Left renal pelvis (tissue), 4 donors: ENCODE measurements around the gene C10orf62. TPM values are rescaled to one million over a fixed set of nuclear protein-coding genes. Genes with fewer than 3 reads are reported as not detected.
"Not testable (repeated sequence)": the region's sequence is repeated elsewhere in the genome, so short reads cannot be mapped to it uniquely, and the experiment has no call there.

Experiments
- DNase-seq, 4 donors: peaks; one replicate each; pipeline ENCODE4 v3.0.0-alpha.2; 2013; ENCODE audit warnings: low read depth in 4 of 4, low spot score in 3 of 4
- polyA plus RNA-seq, 4 donors: library from polyadenylated mRNA; unstranded; fragments of 120-200 nt; gene quantifications; one replicate each; pipeline ENCODE4 v1.2.1, GENCODE V29; 2013; ENCODE audit not compliant: insufficient read length in 4 of 4

Gene C10orf62
- polyA plus RNA-seq, 4 donors, result 0.45 to 0.73 TPM; not detected in 2

DNA sequence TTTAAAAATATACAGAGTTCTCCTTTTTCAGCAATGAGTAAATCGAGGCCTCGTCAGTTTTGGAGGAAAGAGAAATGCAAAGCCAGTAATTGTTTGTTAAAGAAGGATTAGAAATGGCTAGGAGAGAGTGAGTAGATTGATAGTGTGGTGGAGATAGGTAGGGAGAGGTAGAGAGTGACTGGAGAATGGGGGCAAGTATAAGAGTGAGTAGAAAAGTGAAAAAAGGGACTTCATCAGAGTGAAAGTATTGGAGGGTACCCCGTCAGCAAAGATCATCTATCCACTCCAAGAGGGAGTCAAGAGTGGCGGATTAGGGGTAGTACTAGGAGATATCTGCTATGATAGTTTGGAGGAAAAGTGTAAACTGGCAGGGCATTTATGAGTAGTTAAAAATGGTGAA, 26.2 kb upstream of the C10orf62 start:
- DNase-seq, result no peak

DNA sequence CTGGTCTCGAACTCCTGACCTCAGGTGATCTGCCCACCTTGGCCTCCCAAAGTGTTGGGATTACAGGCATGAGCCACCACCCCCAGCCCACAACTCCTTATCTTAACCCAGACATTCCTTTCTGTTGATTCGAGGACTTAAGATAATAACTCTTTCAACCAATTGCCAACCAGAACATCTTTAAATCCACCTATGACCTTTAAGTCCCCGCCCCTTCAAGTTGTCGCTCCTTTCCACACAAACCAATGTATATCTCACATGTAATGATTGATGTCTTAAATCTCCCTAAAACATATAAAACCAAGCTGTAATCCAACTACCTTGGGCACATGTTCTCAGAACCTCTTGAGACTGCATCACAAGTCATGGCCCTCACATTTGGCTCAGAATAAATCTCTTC, 24.7 kb upstream of the C10orf62 start:
- DNase-seq, result no peak

DNA sequence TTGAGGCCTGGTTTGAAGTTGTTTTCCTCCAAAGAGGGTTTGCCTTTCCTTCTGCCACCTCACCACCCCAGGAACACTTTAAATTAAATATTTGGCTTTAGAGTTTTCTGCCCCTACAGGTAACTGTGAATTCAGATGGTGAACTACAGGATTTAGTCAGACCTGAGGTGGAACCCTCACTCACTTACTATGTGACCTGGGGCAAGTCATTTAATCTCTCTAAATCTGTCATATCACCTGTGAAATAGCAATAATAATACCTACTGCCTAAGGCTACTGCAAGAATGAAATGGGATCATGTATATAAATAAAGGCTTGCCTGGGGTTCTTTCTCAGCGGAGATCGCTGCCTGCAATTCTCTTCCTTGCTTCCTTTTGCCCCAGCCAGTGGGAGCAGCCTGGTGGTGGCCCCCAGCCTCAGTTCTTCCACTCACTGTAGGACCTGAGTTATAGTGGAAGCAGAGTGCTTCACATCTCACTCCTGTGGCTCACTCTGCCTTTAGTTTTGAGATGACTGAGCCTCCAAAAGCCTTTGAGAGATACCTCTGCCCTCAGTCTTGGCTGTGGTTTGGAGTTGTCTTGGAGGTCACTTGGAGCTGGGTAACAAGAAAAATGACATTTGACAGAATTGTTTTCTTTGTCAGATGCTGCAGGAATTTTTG, 23.1 kb upstream of the C10orf62 start:
- no peak for DNase-seq

DNA sequence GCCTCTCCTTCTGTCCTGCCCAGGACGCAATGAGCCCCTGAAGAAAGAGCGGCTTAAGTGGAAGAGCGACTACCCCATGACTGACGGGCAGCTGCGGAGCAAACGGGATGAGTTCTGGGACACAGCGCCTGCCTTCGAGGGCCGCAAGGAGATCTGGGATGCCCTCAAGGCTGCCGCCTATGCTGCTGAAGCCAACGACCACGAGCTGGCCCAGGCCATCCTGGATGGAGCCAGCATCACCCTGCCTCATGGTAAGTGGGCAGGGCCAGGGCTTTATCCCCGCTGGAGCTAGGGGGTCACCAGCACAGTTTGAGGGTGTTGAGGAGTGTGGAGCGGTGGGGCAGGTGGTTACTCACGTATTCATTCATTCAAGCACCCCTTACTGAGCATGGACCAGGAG, 21.6 kb upstream of the C10orf62 start:
- DNase-seq, result no peak

DNA sequence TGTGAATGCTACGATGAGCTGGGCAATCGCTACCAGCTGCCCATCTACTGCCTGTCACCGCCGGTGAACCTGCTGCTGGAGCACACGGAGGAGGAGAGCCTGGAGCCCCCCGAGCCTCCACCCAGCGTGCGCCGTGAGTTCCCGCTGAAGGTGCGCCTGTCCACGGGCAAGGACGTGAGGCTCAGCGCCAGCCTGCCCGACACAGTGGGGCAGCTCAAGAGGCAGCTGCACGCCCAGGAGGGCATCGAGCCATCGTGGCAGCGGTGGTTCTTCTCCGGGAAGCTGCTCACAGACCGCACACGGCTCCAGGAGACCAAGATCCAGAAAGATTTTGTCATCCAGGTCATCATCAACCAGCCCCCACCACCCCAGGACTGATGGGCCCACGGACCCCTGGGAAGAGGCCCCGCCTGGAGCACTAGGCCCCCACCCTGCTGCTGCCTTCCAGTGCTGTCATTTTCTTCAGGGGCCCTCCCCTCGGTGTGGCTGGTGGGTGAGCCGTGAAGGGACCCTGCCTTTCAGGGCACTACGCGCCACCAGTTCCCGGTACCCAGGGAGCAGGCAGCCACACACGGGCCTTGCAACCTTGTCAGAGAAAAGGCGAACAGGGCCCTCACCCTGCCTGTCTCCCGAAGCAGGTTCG, 19.3 kb upstream of the C10orf62 start:
- DNase-seq, result no peak

DNA sequence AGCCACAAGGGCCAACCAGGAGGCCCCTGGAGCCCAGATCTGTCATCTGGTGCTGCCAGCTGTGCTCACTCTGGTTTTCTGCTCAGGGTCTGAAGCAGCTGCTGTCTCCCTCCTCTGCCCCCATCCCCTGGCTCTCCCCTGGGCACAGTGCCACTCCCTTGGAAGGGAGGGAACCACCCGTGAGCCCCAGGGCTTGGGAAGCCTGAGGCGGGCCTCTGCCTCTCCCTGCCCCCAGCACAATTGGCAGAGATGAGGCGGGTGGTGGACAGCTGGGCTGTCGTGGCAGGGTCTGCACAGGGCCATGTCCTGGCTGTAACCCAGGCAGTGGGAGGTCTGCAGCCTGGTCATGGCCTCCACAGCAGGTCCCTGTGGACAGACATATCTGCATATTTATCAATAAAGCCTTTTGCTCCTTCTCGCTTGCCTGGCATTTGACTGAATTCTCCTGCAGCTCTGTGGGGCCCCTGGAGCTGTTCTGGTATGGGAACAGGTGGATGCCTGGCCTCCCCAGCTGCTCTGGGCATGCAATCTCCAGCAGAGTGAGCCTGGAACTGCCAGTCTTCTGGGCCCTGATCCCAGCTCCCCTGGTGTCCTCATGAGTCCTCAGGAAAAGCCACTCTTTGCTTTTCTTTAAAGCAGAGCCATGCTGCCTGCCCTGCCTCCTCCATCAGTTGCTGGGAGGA, 18.6 kb upstream of the C10orf62 start:
- DNase-seq, result no peak

DNA sequence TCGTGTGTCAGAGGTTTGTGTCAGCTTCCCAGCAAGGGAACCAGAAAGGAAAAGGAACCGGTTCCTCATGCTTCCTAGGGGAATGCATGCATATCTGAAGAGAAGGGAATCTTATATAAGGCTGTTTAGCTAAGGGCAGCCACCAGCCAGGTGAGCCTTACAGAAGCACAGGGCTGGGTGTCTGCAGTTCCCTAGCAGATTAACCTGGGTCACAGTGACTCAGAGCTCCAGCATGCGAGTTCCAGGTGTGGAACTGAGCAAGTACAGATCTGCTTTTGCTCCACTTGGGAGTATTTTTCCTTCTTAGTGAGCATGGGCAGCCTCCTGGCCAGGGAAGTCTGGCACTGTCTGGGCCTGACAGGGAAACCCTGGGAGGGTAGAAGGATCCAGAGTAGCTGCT, 17.9 kb upstream of the C10orf62 start:
- no peak for DNase-seq

DNA sequence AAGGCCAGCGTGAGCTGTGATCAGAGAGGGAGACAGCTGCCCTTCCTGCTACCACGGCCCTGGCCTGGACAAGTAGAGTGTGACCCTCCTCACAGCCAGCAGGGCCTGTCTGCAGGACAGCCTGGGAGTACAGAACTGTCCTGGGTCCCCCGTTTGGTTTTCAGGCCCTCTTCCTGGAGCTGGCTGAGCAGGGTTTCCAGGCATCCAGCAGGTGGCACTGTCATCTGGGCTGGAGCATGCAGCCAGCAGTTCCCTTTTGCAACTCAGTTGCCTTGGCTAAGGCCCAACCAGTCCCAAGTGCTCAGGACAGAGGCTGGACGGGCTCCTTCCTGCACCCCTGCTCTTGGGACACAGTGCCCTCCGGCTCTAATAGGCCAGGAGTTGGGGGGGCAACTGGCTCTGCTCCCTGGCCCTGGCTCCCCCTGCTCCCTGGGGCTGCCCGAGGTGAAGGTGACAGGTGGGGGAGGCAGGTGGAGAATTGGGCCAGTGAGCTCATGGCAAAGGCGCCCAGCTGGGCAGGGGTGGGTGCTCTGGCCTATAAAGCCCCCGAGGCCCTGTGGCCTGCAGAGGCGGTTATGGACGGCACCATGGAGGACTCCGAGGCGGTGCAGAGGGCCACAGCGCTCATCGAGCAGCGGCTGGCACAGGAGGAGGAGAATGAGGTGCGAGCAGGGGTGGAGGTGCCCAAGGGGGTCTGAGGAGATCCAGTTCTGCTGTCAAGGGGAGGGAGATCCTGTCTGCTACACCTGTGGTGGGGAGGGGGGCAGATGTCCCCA, 17.1 kb upstream of the C10orf62 start, which contains the start of gene ANKRD2:
Gene ANKRD2 (plus strand): TSS at position 566 of the 776 bp plus-strand sequence. CDS start 10 bp downstream, at position 576.
- DNase-seq, result peak in 1 of 4 donors; percentile 68

DNA sequence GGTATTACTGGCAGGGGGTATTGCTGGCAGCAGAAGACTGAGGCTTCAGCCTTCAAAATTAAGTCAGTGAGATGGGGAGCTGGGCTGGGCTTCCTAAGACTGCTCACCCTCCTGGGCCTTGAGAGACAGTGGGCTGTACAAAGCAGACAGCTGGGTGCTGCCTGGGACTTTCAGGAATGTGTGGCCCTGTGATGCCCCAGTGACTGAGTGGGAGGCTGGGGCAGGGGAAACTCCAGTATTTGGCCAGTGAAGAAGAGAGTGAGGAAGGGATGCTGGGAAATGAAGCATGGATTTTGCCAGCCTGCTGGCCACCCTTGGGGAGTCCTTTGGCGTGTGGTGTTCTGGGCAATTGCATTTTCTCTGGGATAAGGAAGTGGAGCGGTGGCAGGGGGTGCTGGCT, 16.5 kb upstream of the C10orf62 start:
- no peak for DNase-seq

DNA sequence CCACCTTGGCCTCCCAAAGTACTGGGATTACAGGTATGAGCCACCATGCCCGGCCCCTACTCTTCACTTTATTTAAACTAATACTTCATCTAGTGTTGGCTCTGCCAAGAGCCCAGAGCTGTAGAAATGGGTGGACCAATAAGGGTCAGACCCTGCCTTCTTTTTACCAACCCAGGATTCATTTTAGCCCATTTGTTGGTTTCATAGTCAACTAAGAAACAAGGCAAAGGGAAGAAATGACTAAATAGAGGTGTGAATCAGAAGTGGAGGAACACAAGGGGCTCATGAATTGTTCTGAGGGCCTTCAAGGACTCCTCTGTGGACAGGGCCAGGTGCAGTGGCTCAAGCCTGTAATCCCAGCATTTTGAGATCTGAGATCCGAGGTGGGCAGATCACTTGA, 15.8 kb upstream of the C10orf62 start:
- DNase-seq, result no peak

DNA sequence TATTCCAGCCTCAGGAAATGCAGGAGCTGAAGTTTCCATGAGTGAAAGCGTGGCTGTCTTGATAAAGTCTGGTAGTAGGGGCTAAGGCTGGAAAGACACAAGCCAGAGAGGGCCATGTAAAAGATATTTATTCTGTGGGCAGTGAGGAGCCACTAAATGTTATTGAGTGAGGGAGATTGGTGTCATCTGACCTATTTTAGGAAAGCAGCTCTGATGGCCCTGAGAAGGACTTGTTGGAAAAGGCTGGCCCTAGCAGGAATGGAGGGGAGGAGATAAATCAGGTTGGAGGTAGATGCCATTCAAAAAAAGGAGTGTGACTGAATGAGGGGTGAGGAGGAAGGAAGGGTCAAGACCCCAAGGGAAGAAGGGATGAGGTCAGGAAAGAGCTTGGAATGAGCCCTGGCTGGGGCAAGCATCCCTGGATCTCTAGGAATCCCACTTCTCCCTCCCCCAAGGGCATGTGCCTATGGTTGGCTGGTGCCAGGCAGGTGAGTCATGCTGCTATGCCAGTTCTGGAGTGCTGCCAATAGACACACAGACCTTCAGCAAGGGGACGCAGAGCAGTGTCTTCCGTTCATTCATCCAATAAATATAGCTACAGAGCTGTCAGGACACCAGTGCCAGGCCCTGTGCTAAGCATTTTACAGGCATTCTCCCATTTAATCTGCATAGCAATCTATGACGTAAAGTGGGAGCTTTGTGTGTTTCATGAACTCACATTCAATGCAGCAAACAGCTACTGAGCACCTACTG, 15.0 kb upstream of the C10orf62 start:
- DNase-seq, result peak in 3 of 4 donors; percentile 51 to 68 (median 55)

DNA sequence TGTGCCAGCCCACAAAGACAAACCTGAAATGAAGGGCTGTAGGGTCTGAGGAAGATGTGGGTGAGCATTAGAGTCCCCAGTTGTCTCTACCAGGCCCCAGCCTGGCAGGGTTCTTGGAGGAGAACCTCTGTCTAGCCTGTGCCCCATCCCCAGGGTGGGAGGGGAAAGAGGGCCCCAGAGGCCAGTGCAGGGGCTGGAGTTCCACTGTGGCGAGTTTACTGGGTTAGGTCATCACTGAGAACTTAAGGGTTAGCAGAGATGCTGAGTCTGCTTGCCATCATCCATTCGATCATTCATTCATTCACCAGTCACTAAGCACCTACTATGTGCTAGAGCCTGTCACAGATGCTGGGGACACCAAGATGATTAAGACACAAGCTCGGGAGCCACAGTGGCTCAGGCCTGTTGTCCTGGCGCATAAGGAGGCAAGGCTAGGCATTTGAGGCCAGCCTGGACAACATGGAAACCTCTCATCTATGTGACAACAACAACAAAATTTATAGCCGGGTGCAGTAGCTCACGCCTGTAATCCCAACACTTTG, 14.3 kb upstream of the C10orf62 start:
- DNase-seq, result no peak

DNA sequence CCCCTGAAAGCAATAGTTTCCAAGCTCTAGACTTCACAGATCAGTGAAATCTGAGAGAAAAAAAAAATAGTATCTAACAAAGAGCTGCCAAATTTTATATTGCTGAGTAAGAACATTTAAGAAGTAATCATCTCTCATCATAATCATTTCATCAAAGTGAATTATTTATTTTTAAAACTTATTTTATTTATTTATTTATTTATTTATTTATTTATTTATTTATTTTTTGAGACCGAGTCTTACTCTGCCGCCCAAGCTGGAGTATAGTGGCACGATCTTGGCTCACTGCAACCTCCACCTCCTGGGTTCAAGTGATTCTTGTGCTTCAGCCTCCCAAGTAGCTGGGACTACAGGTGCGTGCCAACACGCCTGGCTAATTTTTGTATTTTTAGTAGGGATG, 13.0 kb upstream of the C10orf62 start:
- DNase-seq, result not testable (repeated sequence)

DNA sequence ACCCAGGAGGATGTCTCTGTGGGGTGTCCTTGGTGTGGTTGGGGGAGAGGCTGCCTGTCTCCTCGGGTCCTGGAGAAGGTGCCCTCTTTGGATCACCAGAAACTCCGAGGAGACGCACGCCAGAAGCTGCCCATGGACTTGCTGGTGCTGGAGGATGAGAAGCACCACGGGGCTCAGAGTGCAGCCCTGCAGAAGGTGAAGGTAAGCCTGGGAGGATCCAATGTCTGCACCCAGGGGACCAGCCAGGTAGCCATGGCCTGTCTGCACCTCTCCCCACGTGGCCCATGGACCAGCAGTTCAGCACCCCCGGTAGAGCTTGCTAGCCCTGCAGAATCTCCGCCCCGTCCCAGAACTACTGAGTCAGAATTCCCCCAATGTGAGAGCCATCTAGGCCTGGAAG, 11.8 kb upstream of the C10orf62 start:
- DNase-seq, result no peak

DNA sequence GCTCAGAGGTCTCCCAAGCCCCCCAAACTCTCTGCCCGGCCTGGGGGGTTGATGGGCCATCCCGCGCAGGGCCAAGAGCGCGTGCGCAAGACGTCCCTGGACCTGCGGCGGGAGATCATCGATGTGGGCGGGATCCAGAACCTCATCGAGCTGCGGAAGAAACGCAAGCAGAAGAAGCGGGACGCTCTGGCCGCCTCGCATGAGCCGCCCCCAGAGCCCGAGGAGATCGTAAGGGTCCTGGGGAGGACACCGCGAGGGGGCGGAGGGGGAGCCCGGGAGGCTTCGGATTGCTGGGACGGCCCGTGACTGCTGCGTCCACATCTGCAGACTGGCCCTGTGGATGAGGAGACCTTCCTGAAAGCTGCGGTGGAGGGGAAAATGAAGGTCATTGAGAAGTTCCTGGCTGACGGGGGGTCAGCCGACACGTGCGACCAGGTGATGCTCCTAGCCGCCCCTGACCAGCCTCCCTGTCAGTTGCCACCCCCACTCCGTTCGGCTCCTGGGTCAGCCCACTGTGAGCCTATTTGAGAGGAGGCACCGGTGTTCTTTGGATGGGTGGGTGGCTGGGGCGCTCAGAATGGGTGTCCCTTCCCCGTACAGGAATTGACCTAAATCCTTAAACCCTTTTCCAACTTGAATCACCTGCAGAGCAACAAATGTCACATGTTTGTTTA, 11.2 kb upstream of the C10orf62 start:
- DNase-seq, result no peak

DNA sequence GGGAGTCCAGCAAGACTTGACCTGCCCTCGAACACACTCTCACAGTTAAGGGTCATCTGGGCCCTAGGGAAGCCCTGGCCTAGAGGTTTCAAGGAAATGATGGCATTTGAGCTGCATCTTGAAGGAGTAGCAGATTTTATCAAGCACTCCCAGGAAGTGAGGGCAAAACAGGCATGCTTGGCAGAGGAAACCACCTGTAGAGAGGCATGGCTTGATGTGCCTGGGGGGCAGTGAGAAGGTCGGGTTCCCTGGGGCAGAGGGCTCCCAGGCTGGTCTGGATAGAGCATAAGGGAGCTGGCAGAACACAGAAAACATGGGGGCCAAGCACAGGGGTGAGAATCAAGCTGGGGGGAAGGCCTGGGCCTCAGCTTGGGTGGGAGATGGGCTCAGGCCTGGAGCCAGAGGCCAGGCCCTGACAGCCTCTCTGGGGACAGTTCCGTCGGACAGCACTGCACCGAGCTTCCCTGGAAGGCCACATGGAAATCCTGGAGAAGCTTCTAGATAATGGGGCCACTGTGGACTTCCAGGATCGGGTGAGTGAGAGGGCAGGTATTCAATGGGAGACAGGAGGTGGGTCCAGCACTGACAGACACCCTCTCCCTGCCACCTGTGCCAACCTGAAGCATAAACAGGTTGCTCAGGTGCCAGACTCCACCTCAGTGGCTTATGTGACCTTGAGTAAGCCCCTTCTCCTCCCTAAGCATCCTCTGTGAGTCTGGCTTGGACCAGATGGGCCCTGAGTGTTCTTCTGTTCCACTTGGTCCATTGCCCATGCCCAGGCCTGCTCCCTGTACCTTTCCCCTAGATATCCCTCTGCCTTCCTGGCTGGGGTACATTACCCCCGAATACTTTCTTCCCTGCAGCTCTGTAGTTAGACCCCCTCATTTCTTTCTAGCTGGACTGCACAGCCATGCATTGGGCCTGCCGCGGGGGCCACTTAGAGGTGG, 8.8 kb upstream of the C10orf62 start:
- DNase-seq, result no peak

DNA sequence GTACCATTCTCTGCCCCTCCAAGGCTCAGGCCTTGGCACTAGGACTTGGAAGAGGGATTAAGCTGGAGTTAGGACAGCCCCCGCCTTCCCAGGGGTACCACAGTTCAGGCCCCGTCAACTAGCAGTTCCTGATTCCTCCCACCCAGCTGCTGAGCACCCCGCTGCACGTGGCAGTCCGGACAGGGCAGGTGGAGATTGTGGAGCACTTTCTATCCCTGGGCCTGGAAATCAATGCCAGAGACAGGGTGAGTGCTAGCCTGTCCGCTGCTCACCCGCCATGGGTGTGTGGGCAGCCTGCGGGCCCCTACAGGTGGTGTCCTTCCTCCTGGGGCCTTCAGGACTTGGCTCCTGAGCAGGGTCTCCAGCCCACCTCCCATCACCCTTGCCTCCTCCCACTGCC, 7.4 kb upstream of the C10orf62 start:
- no peak for DNase-seq

DNA sequence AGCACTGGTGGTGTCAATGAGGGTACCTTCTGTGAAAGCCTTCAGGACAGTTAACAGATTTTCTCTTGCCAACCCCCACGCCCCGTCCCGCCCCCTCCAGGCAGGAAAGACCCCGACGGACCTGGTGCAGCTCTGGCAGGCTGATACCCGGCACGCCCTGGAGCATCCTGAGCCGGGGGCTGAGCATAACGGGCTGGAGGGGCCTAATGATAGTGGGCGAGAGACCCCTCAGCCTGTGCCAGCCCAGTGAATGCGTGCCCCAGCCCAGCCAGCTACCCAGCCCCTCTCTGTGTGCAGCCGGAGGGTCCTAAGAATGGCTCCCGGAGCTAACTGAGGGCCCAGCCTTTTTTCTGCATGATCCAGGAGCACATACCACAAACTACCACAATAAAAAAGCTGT, 6.0 kb upstream of the C10orf62 start:
- DNase-seq, result no peak
